Endothelial cell of hepatic sinusoid (primary cell): ENCODE measurements around the gene RYR3.

Source experiments
- in situ Hi-C: cut with HindIII; loops from 2 replicates; pipeline ENCODE4 v1.10.0; 2017; ENCODE audit warnings: low sequenced_read_pairs

The RYR3 gene

GRCh38 chr15:33317896-33318295 is 7.1 kb downstream of the RYR3 start:
- in situ Hi-C loops: no loop called here

- in situ Hi-C loops: no loop called here
These were observed 9.2 kb downstream of the RYR3 start for GRCh38 chr15:33320017-33320416.

GRCh38 chr15:33322091-33322490 is 11.3 kb downstream of the RYR3 start:
- in situ Hi-C loops: no loop called here

- in situ Hi-C loops: no loop called here
These were observed 13.8 kb downstream of the RYR3 start for GRCh38 chr15:33324609-33325008.

- in situ Hi-C loops: no loop called here
These were observed 16.1 kb downstream of the RYR3 start for GRCh38 chr15:33326908-33327307.

GRCh38 chr15:33328106-33328505 is 17.3 kb downstream of the RYR3 start:
- in situ Hi-C loops: no loop called here

- in situ Hi-C loops: no loop called here
These were observed 18.7 kb downstream of the RYR3 start for GRCh38 chr15:33329457-33329856.

GRCh38 chr15:33330931-33331330 is 20.2 kb downstream of the RYR3 start:
- in situ Hi-C loops: no loop called here

GRCh38 chr15:33341953-33342352 is 31.2 kb downstream of the RYR3 start:
- in situ Hi-C loops: no loop called here

GRCh38 chr15:33343275-33343674 is 32.5 kb downstream of the RYR3 start:
- in situ Hi-C loops: no loop called here

- in situ Hi-C loops: no loop called here
These were observed 33.3 kb downstream of the RYR3 start for GRCh38 chr15:33344111-33344510.

- in situ Hi-C loops: no loop called here
These were observed 33.8 kb downstream of the RYR3 start for GRCh38 chr15:33344530-33344929.

- in situ Hi-C loops: no loop called here
These were observed 43.6 kb downstream of the RYR3 start for GRCh38 chr15:33354411-33354810.

- in situ Hi-C loops: no loop called here
These were observed 47.1 kb downstream of the RYR3 start for GRCh38 chr15:33357845-33358244.

GRCh38 chr15:33358306-33358705 is 47.5 kb downstream of the RYR3 start:
- in situ Hi-C loops: no loop called here

GRCh38 chr15:33360886-33361285 is 50.1 kb downstream of the RYR3 start:
- in situ Hi-C loops: no loop called here

GRCh38 chr15:33369941-33370622 is 59.3 kb downstream of the RYR3 start:
- in situ Hi-C loops: no loop called here

GRCh38 chr15:33370623-33371020 is 59.9 kb downstream of the RYR3 start:
- in situ Hi-C loops: no loop called here

GRCh38 chr15:33371159-33371558 is 60.4 kb downstream of the RYR3 start:
- in situ Hi-C loops: no loop called here

- in situ Hi-C loops: no loop called here
These were observed 63.6 kb downstream of the RYR3 start for GRCh38 chr15:33374226-33374914.

GRCh38 chr15:33375236-33375635 is 64.5 kb downstream of the RYR3 start:
- in situ Hi-C loops: no loop called here

GRCh38 chr15:33377204-33377603 is 66.4 kb downstream of the RYR3 start:
- in situ Hi-C loops: no loop called here
